K562 (cell line): ENCODE data around the gene C1QTNF12.

Source experiments
- CC2D1A ChIP-seq: fragments of 450-650 bp; IDR thresholded peaks from 2 replicates; pipeline ENCODE4 v1.6.1; 2017; ENCODE audit warnings: mild to moderate bottlenecking
- CTCF ChIP-seq, 3 experiments: IDR thresholded peaks in 2 of 3; conservative IDR thresholded peaks in 1 of 3; 2 replicates each; pipeline ENCODE4 v1.5.1; 2011 to 2012; ENCODE audit warnings: low read length in 3 of 3, mild to moderate bottlenecking in 3 of 3, control low read depth in 2 of 3, improper control_type of control experiment in 1 of 3, inconsistent platforms in 1 of 3, low read depth in 1 of 3, mixed read lengths in 1 of 3, moderate library complexity in 1 of 3; ENCODE audit not compliant: insufficient read depth in 2 of 3
- EGR1 ChIP-seq: fragments of 450-650 bp; conservative IDR thresholded peaks from 2 replicates; pipeline ENCODE4 v1.6.1; 2017; ENCODE audit warnings: mild to moderate bottlenecking
- GTF2A2 ChIP-seq: IDR thresholded peaks from 2 replicates; pipeline ENCODE4 v1.6.1; 2016; ENCODE audit warnings: mild to moderate bottlenecking, missing genetic modification characterization, missing compliant biosample characterization
- HNRNPH1 ChIP-seq: fragments of 200-400 bp; formaldehyde crosslinking; optimal IDR thresholded peaks from 2 replicates; pipeline ENCODE3; 2017; ENCODE audit warnings: low read depth, mild to moderate bottlenecking, low read length, moderate library complexity
- RAD21 ChIP-seq, 2 experiments: fragments of 250-450 bp in 1 of 2; fragments of 450-650 bp in 1 of 2; sonication (Bioruptor Pico) in 1 of 2; formaldehyde crosslinking in 1 of 2; IDR thresholded peaks in 1 of 2; conservative IDR thresholded peaks in 1 of 2; 2 replicates each; pipeline versions ENCODE4 v1.4.0 to v1.8.0; 2020 to 2022; ENCODE audit warnings: mild to moderate bottlenecking in 2 of 2, moderate library complexity in 1 of 2
- ZNF12 ChIP-seq: sonication (generic); formaldehyde crosslinking; IDR thresholded peaks from 2 replicates; pipeline ENCODE4 v1.4.0; 2020; ENCODE audit warnings: mild to moderate bottlenecking, missing genetic modification reagents
- ZNF212 ChIP-seq: fragments of 450-650 bp; formaldehyde crosslinking; IDR thresholded peaks from 2 replicates; pipeline ENCODE4 v1.4.0; 2020; ENCODE audit warnings: mild to moderate bottlenecking
- ZNF24 ChIP-seq: fragments of 450-650 bp; IDR thresholded peaks from 2 replicates; pipeline ENCODE4 v1.6.1; 2016

- TF ChIP-seq RAD21 (CRISPR knock-in tag; conservative IDR thresholded peaks at IDR 0.05 in 1 of 2, IDR thresholded peaks at IDR 0.05 in 1 of 2), result no peak
- no peak for TF ChIP-seq ZNF24
- TF ChIP-seq CTCF (IDR thresholded peaks at IDR 0.05 in 2 of 3, conservative IDR thresholded peaks at IDR 0.05 in 1 of 3; ENCODE audit: insufficient read depth in 2 of 3, low read depth in 1 of 3, low read length in 3 of 3), result no peak
- TF ChIP-seq ZNF212 (CRISPR knock-in tag), result no peak
- TF ChIP-seq ZNF12, result no peak
- no peak for TF ChIP-seq GTF2A2 (tag)
- TF ChIP-seq HNRNPH1, result no peak
- TF ChIP-seq EGR1, result no peak
- TF ChIP-seq CC2D1A, result no peak
Observed at GRCh38 chr1:1294250-1294890, 47.8 kb upstream of the C1QTNF12 start.
